HG02610 (cell line): ENCODE data around the gene NANS.
"Not testable (repeated sequence)": the region's sequence is repeated elsewhere in the genome, so short reads cannot be mapped to it uniquely, and the experiment has no call there.

Experiments used
- ATAC-seq: cut with Tn5 transposase; IDR thresholded peaks from one replicate; pipeline ENCODE4 v1.9.1; 2021; ENCODE audit warnings: mild to moderate bottlenecking, moderate library complexity; ENCODE audit not compliant: unreplicated experiment

Gene NANS

GRCh38 chr9:98075332-98075805 is 18.8 kb downstream of the NANS start:
- no peak for ATAC-seq

GRCh38 chr9:98076514-98076890 is 20.0 kb downstream of the NANS start:
- ATAC-seq: not testable (repeated sequence)

- no peak for ATAC-seq
Observed at GRCh38 chr9:98078895-98079294, 22.4 kb downstream of the NANS start.

GRCh38 chr9:98080326-98080725 is 23.8 kb downstream of the NANS start:
- ATAC-seq: no peak

- no peak for ATAC-seq
Observed at GRCh38 chr9:98080780-98081179, 24.2 kb downstream of the NANS start.

- no peak for ATAC-seq
Observed at GRCh38 chr9:98081477-98082219, 25.1 kb downstream of the NANS start.

- no peak for ATAC-seq
Observed at GRCh38 chr9:98083061-98083501, 26.5 kb downstream of the NANS start.

- ATAC-seq: no peak
Observed at GRCh38 chr9:98083566-98084183, 27.1 kb downstream of the NANS start.

- ATAC-seq: no peak
Observed at GRCh38 chr9:98084396-98084795, 27.9 kb downstream of the NANS start.

GRCh38 chr9:98085058-98085457 is 28.5 kb downstream of the NANS start:
- ATAC-seq: no peak

- peak; percentile 49 for ATAC-seq
Observed at GRCh38 chr9:98085944-98086343, 29.4 kb downstream of the NANS start.

- ATAC-seq: no peak
Observed at GRCh38 chr9:98086461-98086860, 29.9 kb downstream of the NANS start.

- no peak for ATAC-seq
Observed at GRCh38 chr9:98087420-98088354, 31.2 kb downstream of the NANS start.

GRCh38 chr9:98090674-98091073 is 34.1 kb downstream of the NANS start:
- not testable (repeated sequence) for ATAC-seq

- ATAC-seq: no peak
Observed at GRCh38 chr9:98091735-98092612, 35.4 kb downstream of the NANS start.

- no peak for ATAC-seq
Observed at GRCh38 chr9:98092613-98092931, 36.0 kb downstream of the NANS start.

GRCh38 chr9:98094316-98094715 is 37.8 kb downstream of the NANS start:
- ATAC-seq: no peak

GRCh38 chr9:98094851-98095250 is 38.3 kb downstream of the NANS start:
- ATAC-seq: no peak

GRCh38 chr9:98095401-98095800 is 38.9 kb downstream of the NANS start:
- ATAC-seq: no peak

- no peak for ATAC-seq
Observed at GRCh38 chr9:98096091-98096490, 39.6 kb downstream of the NANS start.

GRCh38 chr9:98097836-98098235 is 41.3 kb downstream of the NANS start:
- peak; percentile 36 for ATAC-seq
